NCI-H748 treated with DMSO at 0.1 percent for 48 hours (cell line): Measurements from ENCODE around the gene SLC4A8.
"Not testable (repeated sequence)": the region's sequence is repeated elsewhere in the genome, so short reads cannot be mapped to it uniquely, and the experiment has no call there.

Source experiments
- DNase-seq: peaks from one replicate; lab custom pipeline; 2025; lab: John Stamatoyannopoulos, UW

The SLC4A8 gene

DNA sequence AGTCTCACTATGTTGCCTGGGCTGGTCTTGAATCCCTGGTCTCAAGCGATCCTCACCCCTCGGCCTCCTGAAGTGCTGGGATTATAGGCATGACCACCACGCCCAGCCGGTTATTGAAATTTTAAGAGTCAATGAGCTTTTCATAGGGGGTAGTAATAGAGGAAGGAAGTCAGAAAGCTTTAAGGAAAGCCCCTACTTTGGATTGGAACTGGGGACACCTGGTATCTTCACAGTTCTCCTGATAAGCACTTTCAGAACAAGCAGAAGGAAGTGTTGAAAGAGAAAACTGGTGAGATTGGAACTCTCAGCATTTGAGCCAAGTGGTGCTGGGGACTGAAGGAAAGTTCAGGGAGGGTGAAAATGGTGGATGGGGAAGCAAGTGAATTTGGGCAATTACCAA is 5.1 kb downstream of the SLC4A8 start:
- no peak for DNase-seq

DNA sequence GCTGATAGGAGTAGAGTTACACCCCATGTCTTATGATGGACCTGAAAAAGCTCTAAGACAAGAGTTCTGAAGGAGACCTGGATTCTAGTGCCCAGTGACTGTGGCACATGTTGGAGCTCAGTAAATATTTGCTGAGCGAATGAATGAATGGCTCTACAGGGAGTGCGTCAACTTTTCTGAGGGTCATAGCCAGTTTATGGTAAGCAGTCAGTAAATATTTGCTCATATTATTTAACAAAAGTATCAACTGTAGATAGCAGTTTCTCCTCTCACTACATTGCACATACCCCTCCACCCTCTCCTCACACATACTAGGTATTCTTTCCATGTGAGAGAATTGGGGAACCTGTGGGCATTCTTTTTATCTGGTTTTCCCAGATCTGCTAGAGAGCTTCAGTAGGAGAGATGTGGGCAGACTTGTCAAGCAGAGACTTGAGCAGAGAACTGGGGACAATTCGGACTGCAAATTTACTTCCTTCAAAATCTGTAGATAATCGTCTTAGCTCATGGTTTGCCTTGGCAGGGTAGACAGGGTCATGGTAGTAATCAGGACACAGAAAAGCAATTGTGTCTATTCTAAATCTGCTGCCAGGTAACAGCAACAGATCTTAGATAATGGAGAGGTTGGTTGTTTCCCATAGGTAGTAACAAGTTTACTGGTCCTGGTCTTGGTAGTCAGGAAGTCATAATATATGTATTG is 5.7 kb downstream of the SLC4A8 start:
- DNase-seq: peak; percentile 94

DNA sequence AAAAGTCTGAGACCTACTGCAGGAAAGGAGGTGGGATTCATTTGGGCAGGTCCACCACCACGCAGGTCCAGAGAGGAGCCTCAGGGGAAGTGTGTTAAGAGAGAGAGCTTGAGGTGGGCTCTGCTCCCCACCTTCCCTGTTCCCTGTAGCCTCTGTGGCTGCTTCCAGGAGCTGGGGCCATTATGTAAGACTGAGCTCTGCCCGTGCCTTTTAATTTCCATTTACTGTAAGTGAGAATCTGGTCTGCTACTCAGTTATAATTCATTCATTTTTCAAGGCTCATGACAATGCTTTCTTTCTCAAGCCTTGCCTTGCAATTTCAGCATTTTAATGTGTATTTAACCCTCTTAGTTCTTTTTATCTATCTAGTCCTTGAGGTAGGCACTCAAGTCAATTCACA is 8.3 kb downstream of the SLC4A8 start:
- DNase-seq: no peak

DNA sequence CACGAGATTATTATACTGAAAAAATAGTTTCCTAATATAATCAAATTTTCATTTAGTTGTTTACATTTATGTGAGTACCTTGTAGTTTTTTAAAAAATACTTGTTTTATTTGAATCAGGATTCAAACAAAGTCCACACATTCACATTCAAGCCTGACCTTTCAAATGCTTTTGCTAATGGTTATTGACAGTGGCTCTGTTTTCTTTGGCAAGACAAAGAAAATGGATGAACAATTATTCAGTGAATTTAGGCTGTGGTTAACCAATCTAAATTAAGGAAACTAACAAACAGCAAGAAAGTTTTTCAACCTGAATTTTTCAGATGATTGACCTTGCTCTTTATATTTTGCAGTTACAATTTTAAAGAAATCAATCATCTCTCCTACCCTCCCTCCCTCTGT is 9.7 kb downstream of the SLC4A8 start:
- peak; percentile 19 for DNase-seq

DNA sequence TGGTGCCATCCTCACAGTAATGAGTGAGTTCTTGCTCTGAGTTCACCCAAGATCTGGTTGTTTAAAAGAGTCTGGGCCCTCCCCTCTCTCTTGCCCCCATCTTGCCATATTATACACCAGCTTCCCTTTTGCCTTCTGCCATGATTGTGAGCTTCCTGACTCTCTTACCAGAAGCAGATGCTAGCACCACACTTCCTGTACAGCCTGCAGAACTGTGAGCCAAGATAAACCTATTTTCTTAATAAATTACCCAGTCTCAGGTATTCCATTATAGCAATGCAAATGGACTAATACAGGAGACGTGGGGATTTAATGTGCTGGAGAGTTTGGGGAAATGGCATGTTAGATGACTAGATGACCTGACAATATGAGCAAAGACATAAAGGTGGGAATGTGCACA is 12.8 kb downstream of the SLC4A8 start:
- no peak for DNase-seq

DNA sequence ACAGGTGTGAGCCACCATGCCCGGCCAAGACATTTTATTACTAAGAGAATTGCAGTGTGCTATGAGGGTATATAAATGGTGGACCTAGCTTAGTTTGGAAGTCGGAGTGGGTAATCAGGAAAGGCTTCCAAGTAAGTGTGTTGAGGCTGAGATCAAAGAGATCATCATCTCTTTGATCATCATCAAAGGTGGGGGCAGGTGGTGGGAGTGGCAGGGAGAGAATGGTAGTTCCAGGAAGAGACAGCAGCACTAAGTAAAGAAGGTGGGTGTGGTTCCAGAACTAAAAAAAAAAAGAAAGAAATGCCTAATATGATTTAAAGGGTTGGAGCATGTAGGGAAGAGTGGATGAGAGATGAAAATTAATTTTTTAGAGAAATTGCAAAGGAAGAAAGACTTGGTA is 14.7 kb downstream of the SLC4A8 start:
- no peak for DNase-seq

DNA sequence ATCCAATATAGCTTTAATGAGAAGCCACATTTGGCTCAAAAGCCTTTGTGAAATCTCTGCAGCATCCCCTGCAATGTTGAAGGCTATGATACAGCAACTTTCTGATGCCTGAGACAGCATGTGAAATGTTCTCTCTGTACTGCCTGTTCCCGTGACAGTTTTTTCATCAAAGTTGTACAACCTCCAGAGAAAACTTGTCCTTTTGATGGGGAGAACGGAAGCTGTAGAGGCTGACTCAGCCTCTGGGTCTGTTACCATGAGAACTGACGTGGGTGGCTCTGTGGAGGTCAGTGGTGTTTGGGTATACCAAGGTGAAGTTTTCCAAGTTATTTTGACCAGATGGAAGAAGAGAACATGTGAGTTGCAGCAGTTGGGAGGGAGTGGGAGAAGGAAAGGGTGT is 17.0 kb downstream of the SLC4A8 start:
- no peak for DNase-seq

DNA sequence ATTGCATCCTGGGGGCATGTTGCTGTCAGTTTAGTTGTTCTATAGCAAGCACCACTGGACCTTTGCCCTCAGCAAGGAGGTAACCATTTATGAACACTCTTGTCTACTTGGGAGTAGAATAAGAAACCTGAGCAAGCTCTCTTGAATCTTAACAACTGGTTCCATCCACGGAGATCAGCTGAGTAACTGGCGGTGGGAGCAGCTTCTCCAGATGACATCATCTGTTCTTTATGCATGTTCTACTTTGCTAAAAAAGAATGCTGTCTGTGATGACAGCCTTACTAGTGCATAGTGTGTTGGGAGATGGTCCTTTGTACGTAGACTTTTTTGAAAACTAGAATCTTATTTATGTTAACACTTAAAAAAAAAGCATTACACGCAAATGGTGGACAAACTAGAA is 17.7 kb downstream of the SLC4A8 start:
- DNase-seq: no peak

DNA sequence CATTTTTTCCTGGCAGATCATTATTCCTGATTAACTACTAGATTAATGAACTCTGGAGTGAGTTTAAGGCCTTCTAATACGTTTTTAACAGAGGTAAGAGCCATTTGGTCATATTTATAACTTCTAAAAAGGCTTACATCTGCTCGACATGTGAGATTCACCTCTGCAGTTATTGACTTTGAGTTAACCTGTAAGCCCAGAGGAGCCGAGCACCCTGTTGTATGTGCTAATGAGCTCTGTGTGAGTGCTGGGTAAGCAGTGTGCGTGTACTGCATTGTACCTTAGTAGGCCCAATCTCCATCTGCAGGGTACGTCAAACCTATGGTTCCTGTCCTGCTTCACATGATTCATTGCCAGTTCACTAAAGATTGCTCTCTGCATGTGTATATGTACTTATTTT is 18.9 kb downstream of the SLC4A8 start:
- no peak for DNase-seq

DNA sequence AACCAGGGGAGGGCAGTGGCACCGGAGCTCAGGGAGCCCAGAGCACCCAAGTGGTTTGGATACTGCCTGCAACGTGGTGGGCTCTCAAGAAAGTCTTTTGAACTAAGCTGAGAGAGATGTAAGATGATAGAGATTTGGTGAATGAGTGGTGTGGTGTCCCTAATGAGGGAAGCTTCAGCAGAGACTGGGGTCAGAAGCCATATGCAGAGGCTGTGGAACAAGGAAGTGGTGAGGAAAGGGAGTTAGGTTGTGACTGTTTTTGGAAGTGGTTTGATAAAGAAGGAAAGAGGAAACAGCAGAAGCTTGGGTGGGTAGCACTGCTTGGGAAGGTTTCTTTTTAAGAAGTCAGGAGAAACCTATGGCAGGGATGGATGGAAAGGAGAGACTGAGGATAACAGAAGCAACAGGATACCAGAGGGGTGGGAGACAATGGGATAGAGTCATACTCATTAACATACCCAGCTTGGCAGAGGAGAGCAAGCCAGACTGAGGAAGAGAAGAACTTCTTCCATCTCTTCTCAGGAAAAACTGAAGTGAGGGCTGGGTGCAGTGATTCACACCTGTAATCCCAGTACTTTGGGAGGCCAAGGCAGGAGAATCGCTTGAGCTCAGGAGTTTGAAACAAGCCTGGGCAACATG is 24.1 kb downstream of the SLC4A8 start:
- DNase-seq: no peak

DNA sequence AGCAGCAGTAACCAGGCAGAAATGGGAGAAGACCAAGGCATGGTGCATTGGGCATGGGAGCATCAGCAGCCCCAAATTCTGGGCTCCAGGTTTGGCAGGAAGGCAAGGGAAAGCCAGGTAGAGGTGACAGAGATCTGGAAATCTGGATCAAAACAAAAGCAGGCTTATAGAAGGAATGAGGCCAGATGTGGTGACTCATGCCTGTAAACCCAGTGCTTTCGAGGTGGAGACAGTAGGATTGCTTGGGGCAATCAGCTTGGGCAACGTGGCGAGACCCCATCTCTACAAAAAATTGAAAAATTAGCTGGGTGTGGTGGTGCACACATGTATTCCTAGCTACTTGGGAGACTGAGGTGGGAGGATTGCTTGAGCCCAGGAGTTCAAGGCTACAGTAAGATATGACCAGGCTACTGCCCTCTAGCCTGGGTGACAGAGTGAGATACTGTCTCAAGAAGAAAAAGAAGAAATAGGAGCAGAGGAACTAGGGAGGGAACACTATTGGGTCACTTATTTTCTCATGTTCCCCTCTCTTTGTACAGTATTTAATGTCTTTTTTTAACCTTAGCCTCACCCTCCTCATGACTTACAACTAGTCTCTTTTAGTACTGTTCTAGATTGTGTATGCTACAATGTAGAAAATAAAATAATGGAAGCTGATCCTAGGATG is 25.1 kb downstream of the SLC4A8 start:
- no peak for DNase-seq

DNA sequence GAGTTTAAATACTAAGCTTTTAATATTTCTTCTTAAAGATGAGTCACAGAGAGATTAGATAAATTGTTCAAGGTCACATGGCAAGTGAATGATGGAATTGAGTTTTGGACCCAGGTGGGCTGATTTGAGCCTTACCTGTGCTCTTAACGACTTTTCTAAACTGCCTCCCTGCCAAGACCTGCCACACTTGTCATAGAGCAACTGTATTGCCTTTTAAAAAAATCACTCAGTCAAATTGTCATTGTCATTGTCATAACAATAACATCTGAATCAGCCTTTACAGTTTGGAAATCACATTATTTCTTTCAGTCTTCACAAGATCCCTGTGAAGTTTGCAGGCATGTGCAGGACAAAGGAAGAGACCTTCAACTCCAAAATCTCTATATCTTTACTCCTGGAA is 25.7 kb downstream of the SLC4A8 start:
- no peak for DNase-seq

DNA sequence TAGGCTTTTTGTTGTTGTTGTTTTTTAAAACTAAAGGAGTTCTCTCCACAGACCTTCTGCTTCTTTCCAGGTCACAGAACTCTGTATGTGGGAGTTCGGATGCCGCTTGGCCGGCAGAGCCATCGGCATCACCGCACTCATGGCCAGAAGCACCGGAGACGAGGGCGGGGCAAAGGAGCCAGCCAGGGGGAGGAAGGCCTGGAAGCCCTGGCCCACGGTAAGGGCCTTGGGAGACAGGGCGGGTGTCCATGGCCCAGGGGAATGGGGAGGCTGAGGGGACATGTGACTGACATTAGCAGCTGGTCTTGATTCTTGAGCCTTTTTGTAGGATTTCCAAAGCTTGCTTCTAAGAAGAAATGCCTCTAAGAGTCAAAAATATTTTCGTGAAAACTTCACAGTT is 26.2 kb downstream of the SLC4A8 start:
- no peak for DNase-seq

DNA sequence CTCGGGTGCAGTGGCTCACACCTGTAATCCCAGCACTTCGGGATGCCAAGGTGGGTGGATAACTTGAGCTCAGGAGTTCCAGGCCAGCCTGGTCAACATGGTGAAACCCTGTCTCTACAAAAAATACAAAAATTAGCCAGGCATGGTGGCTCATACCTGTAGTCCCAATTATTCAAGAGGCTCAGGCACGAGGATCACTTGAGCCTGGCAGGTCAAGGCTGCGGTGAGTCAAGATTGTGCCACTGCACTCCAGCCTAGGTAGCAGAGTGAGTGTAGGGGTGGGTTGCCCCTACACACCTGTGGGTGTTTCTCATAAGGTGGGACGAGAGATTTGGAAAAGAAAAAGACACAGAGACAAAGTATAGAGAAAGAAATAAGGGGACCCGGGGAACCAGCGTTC is 29.4 kb downstream of the SLC4A8 start:
- DNase-seq: not testable (repeated sequence)

DNA sequence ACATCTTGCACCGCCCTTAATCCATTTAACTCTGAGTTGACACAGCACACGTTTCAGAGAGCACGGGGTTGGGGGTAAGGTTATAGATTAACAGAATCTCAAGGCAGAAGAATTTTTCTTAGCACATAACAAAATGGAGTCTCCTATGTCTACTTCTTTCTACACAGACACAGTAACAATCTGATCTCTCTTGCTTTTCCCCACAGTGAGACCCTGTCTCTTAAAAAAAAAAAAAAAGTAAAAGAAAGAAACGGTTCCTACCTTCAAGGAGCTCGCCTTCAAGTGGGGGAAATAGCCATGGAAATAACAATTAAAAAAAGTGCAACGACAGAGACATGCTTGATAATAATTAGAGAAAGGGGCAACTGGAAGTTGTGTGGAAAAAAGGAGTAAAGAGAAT is 30.4 kb downstream of the SLC4A8 start:
- not testable (repeated sequence) for DNase-seq

DNA sequence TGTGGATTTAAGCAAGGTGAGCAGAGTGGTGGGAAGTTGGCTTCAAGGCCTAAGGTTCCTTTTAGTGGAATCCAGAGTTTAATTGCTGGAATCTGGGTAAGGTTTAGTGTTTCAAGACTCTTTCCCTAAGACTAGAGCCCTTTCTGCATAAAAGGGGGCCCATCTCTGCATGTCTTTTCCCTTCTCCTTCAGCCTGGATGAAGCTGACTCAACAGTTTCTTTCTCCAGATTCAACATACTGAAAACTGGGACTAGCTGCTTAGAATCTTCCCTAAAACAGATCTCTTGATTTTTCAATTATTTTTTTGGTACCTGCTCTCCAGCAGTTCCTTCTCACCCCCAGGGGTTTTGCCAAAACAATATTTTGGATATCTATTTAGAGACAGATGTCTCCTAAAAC is 34.0 kb downstream of the SLC4A8 start:
- no peak for DNase-seq

DNA sequence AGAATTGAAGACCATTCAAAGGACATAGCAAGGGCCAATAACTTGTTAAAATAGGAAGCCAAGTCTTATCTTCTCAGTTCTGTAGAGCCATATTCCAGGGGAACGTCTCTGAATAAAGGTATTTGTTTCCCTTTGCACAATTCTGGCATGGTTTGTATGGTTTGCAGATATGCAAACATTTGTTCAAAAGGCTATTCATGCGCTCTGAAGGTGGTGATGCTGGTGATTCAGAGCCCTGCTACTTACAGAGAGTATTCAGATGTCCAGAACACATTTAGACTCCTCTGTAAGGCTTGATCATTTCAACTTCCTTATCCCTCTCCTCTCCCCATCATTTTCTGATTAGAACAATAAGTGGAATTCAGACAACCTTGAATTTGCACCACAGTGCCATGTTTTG is 35.9 kb downstream of the SLC4A8 start:
- DNase-seq: no peak

DNA sequence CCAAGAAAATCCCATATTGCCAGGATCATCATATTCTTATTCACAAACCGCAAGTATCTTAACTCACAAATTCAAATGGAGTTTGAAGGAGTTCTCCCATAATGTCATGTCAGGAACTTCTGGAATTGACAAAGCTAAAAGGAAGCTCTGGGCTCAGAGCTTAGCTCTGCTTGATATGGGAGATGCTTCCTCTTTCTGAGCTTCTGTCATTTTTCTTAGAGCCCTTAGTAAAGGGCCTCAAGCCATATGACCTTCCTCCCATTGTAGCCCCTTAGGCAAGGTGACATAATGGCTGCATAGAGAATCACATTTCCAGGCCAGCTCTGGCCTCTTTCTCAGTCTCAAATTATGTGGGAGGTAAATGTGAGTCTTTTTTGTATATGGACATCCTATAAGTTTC is 40.9 kb downstream of the SLC4A8 start:
- no peak for DNase-seq

DNA sequence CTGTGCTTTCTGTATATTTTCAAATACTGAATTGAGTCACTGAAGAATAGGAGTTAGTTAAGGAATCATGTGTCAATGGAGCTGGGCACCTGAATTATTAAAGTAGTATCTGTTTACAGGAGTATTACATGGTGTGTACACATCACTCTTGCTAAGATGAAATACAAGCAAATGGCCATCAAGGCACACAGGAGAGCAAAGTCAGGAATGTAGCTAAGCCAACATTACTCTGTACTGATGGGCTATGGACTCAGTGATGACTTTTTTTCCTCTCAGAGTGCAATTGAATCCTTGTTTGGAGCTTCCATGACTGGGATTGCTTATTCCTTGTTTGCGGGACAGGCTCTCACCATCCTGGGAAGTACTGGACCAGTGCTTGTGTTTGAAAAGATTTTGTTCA is 45.5 kb downstream of the SLC4A8 start:
- no peak for DNase-seq

DNA sequence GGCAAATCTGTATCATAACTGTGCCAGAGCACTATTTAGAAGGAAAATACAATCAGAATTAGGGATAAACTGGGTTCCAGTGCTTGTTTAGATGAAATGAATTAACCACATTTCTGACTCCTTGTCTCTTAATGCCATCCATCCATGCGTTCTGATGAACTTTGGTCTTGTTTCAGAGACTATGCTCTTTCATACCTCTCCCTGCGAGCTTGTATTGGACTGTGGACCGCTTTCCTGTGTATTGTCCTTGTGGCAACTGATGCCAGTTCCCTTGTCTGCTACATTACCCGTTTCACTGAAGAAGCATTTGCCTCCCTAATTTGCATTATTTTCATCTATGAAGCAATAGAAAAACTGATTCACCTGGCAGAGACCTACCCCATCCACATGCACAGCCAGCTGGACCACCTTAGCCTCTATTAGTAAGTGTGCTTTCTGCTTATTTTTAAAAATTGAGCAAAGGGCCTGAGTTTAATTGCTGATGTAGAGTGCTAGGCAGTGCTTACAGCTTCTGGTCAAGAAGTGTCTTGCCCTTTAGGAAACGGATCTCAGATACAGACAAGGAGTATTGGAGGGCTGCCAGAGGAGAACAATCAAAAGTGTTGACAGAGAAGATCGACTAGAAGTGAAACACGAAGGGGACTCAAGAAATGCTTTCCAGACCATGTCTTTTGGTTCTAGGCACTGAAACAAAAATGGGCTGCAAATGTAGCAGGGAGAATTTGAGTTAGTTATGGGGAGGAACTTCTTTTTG is 46.7 kb downstream of the SLC4A8 start:
- no peak for DNase-seq

DNA sequence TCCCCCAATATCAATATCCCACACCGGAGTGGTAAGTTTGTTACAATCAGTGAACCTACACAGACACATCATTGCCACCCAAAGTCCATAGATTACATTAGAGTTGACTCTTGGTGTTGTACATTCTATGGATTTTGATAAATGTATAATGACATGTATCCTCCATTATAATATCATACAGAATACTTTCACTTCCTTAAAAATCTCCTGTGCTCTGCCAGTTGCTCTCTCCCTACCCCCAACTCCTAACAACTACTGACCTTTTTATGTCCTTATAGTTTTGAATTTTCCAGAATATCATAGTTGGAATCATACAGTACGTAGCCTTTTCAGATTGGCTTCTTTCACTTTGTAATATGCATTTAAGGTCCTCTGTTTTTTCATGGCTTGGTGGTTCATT is 48.4 kb downstream of the SLC4A8 start:
- DNase-seq: no peak

DNA sequence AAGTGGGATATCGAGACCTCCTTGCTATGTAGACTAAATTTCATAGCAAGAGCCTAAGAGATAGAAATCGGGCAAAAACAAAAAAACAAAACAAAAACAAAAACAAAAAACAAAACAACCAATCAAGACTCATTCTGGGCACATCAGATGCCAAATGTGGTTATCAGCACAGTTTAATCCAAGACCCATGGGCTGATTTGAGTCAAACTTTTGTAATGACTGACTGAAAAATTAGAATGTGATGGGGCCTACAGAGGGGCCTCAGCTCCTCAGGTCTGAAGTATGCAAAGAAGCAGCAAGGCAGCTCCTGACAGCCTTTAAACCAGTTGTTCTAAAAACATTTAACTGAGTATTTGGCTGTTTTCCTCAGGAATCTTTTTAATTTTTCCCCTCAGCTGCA is 49.3 kb downstream of the SLC4A8 start:
- no peak for DNase-seq

DNA sequence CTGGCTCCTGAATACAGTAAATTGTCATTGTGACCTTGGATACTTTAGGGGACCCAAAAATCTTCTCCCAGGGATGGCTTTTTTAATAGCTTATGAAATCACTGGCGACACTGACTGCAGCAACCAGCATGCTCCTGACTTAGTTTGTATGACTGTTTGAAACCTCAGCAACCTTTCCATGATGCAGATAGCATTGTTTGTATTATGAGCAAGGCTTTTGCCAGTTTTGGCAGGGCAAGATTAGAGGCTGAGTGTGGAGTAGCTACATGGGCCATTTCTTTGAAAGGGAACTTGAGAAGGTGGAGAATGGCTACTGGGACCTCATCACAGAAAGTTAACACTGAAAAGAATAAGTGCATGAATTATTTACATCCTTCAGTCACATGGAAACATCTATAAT is 50.9 kb downstream of the SLC4A8 start:
- DNase-seq: no peak
